Measurements from ENCODE around the gene HDC. TPM values are rescaled to one million over a fixed set of nuclear protein-coding genes. Genes with fewer than 3 reads are reported as not detected.
A peak's percentile ranks its signal among the peaks of the same experiment; 100 is the strongest.

Gene HDC
- total and polyA plus RNA-seq, 3 experiments from 2014 or later, result 0.15 TPM; not detected in 2

- CTCF ChIA-PET, result interaction anchor here (1.7 kb wide), 1 partner anchor 9 kb away, joined by 5 read pairs; no protein-coding TSS in a partner anchor
- Mint-ChIP-seq H3K4me1 (no peaks in the 10 kb centered on the region), H3K27me3 (no peaks in the 10 kb centered on the region), H3K9me3 (no peaks in the 10 kb centered on the region), H3K27ac (peak overlapping the region in 1 of 8 donors; percentile 49), H3K36me3 (peaks cover 0 to 4% (median 0%) of the 10 kb centered on the region in 3 donors), H3K4me3 (no peak overlapping the region)
- Histone ChIP-seq H3K9me3 (ENCODE audit: low read length) (no peaks in the 10 kb centered on the region), H3K4me3 (ENCODE audit: low read length) (no peak overlapping the region), H3K36me3 (ENCODE audit: insufficient read depth, low read length) (no peaks in the 10 kb centered on the region), H3K4me1 (ENCODE audit: insufficient read depth, low read length) (no peaks in the 10 kb centered on the region), H3K27ac (ENCODE audit: low read depth, low read length) (no peak overlapping the region), H3K27me3 (ENCODE audit: insufficient read depth, low read length, poor library complexity, severe bottlenecking) (no peaks in the 10 kb centered on the region)
- DNase-seq, result no peak
- POLR2A ChIA-PET, result no interaction called here
Measured at GRCh38 chr15:50219820-50220219, 45.7 kb downstream of the HDC start.

GRCh38 chr15:50218691-50219090, 46.8 kb downstream of the HDC start:
- H3K36me3 ChIP-seq (ENCODE audit: insufficient read depth, low read length), result no peaks in the 10 kb centered on the region
- ChIA-PET CTCF (no interaction called here), POLR2A (no interaction called here)
- H3K4me3 ChIP-seq (ENCODE audit: low read length), result no peak overlapping the region
- no peaks in the 10 kb centered on the region for H3K9me3 ChIP-seq (ENCODE audit: low read length)
- no peaks in the 10 kb centered on the region for H3K9me3 Mint-ChIP-seq
- no peak for DNase-seq
- no peaks in the 10 kb centered on the region for H3K4me1 Mint-ChIP-seq
- H3K27me3 Mint-ChIP-seq, result no peaks in the 10 kb centered on the region
- no peaks in the 10 kb centered on the region for H3K27me3 ChIP-seq (ENCODE audit: insufficient read depth, low read length, poor library complexity, severe bottlenecking)
- H3K27ac Mint-ChIP-seq, result no peak overlapping the region
- H3K36me3 Mint-ChIP-seq, result peaks cover 0 to 3% (median 0%) of the 10 kb centered on the region in 3 donors
- no peaks in the 10 kb centered on the region for H3K4me1 ChIP-seq (ENCODE audit: insufficient read depth, low read length)
- H3K4me3 Mint-ChIP-seq, result no peak overlapping the region
- no peak overlapping the region for H3K27ac ChIP-seq (ENCODE audit: low read depth, low read length)

GRCh38 chr15:50218291-50218690, 47.2 kb downstream of the HDC start:
- no peak overlapping the region for H3K27ac ChIP-seq (ENCODE audit: low read depth, low read length)
- ChIA-PET CTCF (no interaction called here), POLR2A (no interaction called here)
- no peaks in the 10 kb centered on the region for H3K36me3 ChIP-seq (ENCODE audit: insufficient read depth, low read length)
- Mint-ChIP-seq H3K27me3 (no peaks in the 10 kb centered on the region), H3K4me1 (no peaks in the 10 kb centered on the region), H3K9me3 (no peaks in the 10 kb centered on the region), H3K4me3 (no peak overlapping the region), H3K27ac (no peak overlapping the region), H3K36me3 (no peaks in the 10 kb centered on the region)
- no peaks in the 10 kb centered on the region for H3K4me1 ChIP-seq (ENCODE audit: insufficient read depth, low read length)
- H3K4me3 ChIP-seq (ENCODE audit: low read length), result no peak overlapping the region
- H3K9me3 ChIP-seq (ENCODE audit: low read length), result no peaks in the 10 kb centered on the region
- H3K27me3 ChIP-seq (ENCODE audit: insufficient read depth, low read length, poor library complexity, severe bottlenecking), result no peaks in the 10 kb centered on the region
- no peak for DNase-seq

- Mint-ChIP-seq H3K36me3 (peaks cover 11 to 24% (median 14%) of the 10 kb centered on the region in 3 donors), H3K4me3 (no peak overlapping the region), H3K9me3 (peaks cover 11 to 18% (median 14%) of the 10 kb centered on the region in 5 donors), H3K27ac (no peak overlapping the region), H3K27me3 (no peaks in the 10 kb centered on the region), H3K4me1 (no peaks in the 10 kb centered on the region)
- no peaks in the 10 kb centered on the region for H3K9me3 ChIP-seq (ENCODE audit: low read length)
- ChIA-PET CTCF (no interaction called here), POLR2A (no interaction called here)
- H3K27ac ChIP-seq (ENCODE audit: low read depth, low read length), result no peak overlapping the region
- H3K4me3 ChIP-seq (ENCODE audit: low read length), result no peak overlapping the region
- no peaks in the 10 kb centered on the region for H3K36me3 ChIP-seq (ENCODE audit: insufficient read depth, low read length)
- no peaks in the 10 kb centered on the region for H3K4me1 ChIP-seq (ENCODE audit: insufficient read depth, low read length)
- H3K27me3 ChIP-seq (ENCODE audit: insufficient read depth, low read length, poor library complexity, severe bottlenecking), result no peaks in the 10 kb centered on the region
- DNase-seq, result no peak
Measured at GRCh38 chr15:50210462-50211157, 54.9 kb downstream of the HDC start.

- no peaks in the 10 kb centered on the region for H3K4me1 Mint-ChIP-seq
- no peak overlapping the region for H3K27ac ChIP-seq (ENCODE audit: low read depth, low read length)
- H3K9me3 ChIP-seq (ENCODE audit: low read length), result no peaks in the 10 kb centered on the region
- no peaks in the 10 kb centered on the region for H3K27me3 ChIP-seq (ENCODE audit: insufficient read depth, low read length, poor library complexity, severe bottlenecking)
- H3K27me3 Mint-ChIP-seq, result no peaks in the 10 kb centered on the region
- H3K4me3 Mint-ChIP-seq, result no peak overlapping the region
- H3K36me3 Mint-ChIP-seq, result peaks cover 13 to 24% (median 17%) of the 10 kb centered on the region in 3 donors
- no peak for DNase-seq
- no peak overlapping the region for H3K4me3 ChIP-seq (ENCODE audit: low read length)
- peaks cover 11 to 18% (median 14%) of the 10 kb centered on the region in 5 donors for H3K9me3 Mint-ChIP-seq
- H3K36me3 ChIP-seq (ENCODE audit: insufficient read depth, low read length), result no peaks in the 10 kb centered on the region
- ChIA-PET CTCF (no interaction called here), POLR2A (no interaction called here)
- no peak overlapping the region for H3K27ac Mint-ChIP-seq
- H3K4me1 ChIP-seq (ENCODE audit: insufficient read depth, low read length), result no peaks in the 10 kb centered on the region
Measured at GRCh38 chr15:50209809-50210208, 55.7 kb downstream of the HDC start.

GRCh38 chr15:50206020-50206419, 59.5 kb downstream of the HDC start:
- Mint-ChIP-seq H3K27ac (no peak overlapping the region), H3K36me3 (peaks cover 9 to 18% (median 10%) of the 10 kb centered on the region in 3 donors), H3K9me3 (peaks cover 0 to under 1% (median 0%) of the 10 kb centered on the region in 5 donors), H3K27me3 (no peaks in the 10 kb centered on the region), H3K4me3 (no peak overlapping the region), H3K4me1 (no peaks in the 10 kb centered on the region)
- ChIA-PET POLR2A (no interaction called here), CTCF (no interaction called here)
- no peak overlapping the region for H3K27ac ChIP-seq (ENCODE audit: low read depth, low read length)
- H3K4me1 ChIP-seq (ENCODE audit: insufficient read depth, low read length), result no peaks in the 10 kb centered on the region
- no peaks in the 10 kb centered on the region for H3K9me3 ChIP-seq (ENCODE audit: low read length)
- DNase-seq, result no peak
- H3K4me3 ChIP-seq (ENCODE audit: low read length), result no peak overlapping the region
- no peaks in the 10 kb centered on the region for H3K27me3 ChIP-seq (ENCODE audit: insufficient read depth, low read length, poor library complexity, severe bottlenecking)
- H3K36me3 ChIP-seq (ENCODE audit: insufficient read depth, low read length), result no peaks in the 10 kb centered on the region

GRCh38 chr15:50202003-50202402, 63.5 kb downstream of the HDC start:
- H3K27me3 ChIP-seq (ENCODE audit: insufficient read depth, low read length, poor library complexity, severe bottlenecking), result no peaks in the 10 kb centered on the region
- ChIA-PET POLR2A (no interaction called here), CTCF (no interaction called here)
- H3K4me1 ChIP-seq (ENCODE audit: insufficient read depth, low read length), result no peaks in the 10 kb centered on the region
- no peaks in the 10 kb centered on the region for H3K9me3 ChIP-seq (ENCODE audit: low read length)
- H3K4me3 ChIP-seq (ENCODE audit: low read length), result no peak overlapping the region
- H3K4me1 Mint-ChIP-seq, result no peaks in the 10 kb centered on the region
- no peak for DNase-seq
- H3K36me3 ChIP-seq (ENCODE audit: insufficient read depth, low read length), result no peaks in the 10 kb centered on the region
- H3K36me3 Mint-ChIP-seq, result peaks cover 8 to 16% (median 12%) of the 10 kb centered on the region in 3 donors
- no peaks in the 10 kb centered on the region for H3K9me3 Mint-ChIP-seq
- H3K27ac ChIP-seq (ENCODE audit: low read depth, low read length), result no peak overlapping the region
- no peak overlapping the region for H3K27ac Mint-ChIP-seq
- H3K27me3 Mint-ChIP-seq, result no peaks in the 10 kb centered on the region
- H3K4me3 Mint-ChIP-seq, result no peak overlapping the region

GRCh38 chr15:50192926-50193620, 72.5 kb downstream of the HDC start:
- no peak overlapping the region for H3K4me3 Mint-ChIP-seq
- no peaks in the 10 kb centered on the region for H3K36me3 ChIP-seq (ENCODE audit: insufficient read depth, low read length)
- DNase-seq, result no peak
- H3K27me3 Mint-ChIP-seq, result no peaks in the 10 kb centered on the region
- H3K27ac Mint-ChIP-seq, result peak overlapping the region in 2 of 8 donors; percentile 0 to 24
- H3K9me3 ChIP-seq (ENCODE audit: low read length), result no peaks in the 10 kb centered on the region
- H3K27me3 ChIP-seq (ENCODE audit: insufficient read depth, low read length, poor library complexity, severe bottlenecking), result no peaks in the 10 kb centered on the region
- H3K9me3 Mint-ChIP-seq, result no peaks in the 10 kb centered on the region
- H3K4me3 ChIP-seq (ENCODE audit: low read length), result no peak overlapping the region
- ChIA-PET POLR2A (no interaction called here), CTCF (no interaction called here)
- H3K36me3 Mint-ChIP-seq, result peaks cover 0 to 5% (median 1%) of the 10 kb centered on the region in 3 donors
- H3K27ac ChIP-seq (ENCODE audit: low read depth, low read length), result no peak overlapping the region
- H3K4me1 Mint-ChIP-seq, result no peaks in the 10 kb centered on the region
- H3K4me1 ChIP-seq (ENCODE audit: insufficient read depth, low read length), result no peaks in the 10 kb centered on the region
